HepG2 (cell line): ENCODE data around the gene SLC15A1. TPM values are rescaled to one million over a fixed set of nuclear protein-coding genes. Genes with fewer than 3 reads are reported as not detected.

Experiments
- ATAC-seq: fragments of 200-7000 bp; cut with Tn5 transposase; 3 replicates; pipeline ENCODE4 v1.9.1; 2020; ENCODE audit warnings: mild to moderate bottlenecking, moderate library complexity
- BruUV-seq: library from RNA; stranded (reverse); fragments of 400-500 nt; replicated peaks from 2 replicates; lab custom pipeline; 2021; lab: Mats Ljungman, UMichigan
- CTCF ChIA-PET: fragments of 300-600 bp; formaldehyde crosslinking; extraction: SDS; loops from one replicate; lab custom pipeline; 2021; ENCODE audit warnings: low total read pairs, inconsistent platforms, low intra/inter-chr PET ratio; lab: Yijun Ruan, JAX
- POLR2A ChIA-PET: fragments of 350-600 bp; sonication (Branson Sonifier 250); formaldehyde crosslinking; loops from one replicate; lab custom pipeline; 2020; ENCODE audit warnings: antibody characterized with exemption, inconsistent platforms; lab: Yijun Ruan, JAX
- DNase-seq: peaks from one replicate; pipeline ENCODE4 v3.0.0-alpha.2; 2015; ENCODE audit warnings: low spot score
- FAIRE-seq: peaks from 3 replicates; lab custom pipeline; 2011; peaks lifted over from hg19 to GRCh38; lab: Jason Lieb, UNC
- H2AFZ ChIP-seq: one replicate; pipeline ENCODE4 v1.6.1; 2011; ENCODE audit warnings: low read length, inconsistent platforms
- H3K27ac ChIP-seq: fragments of 300-600 bp; 3 replicates; pipeline ENCODE4 v1.8.0; 2011; ENCODE audit warnings: mixed run types, mild to moderate bottlenecking, mixed read lengths, low read length, inconsistent platforms; ENCODE audit not compliant: insufficient read depth; ENCODE audit errors: extremely low read length
- H3K27me3 ChIP-seq, 2 experiments: fragments of 200-600 bp in 1 of 2; 2 replicates in 1 of 2; 3 replicates in 1 of 2; pipeline versions ENCODE4 v1.6.0 to v1.8.0; 2011; ENCODE audit warnings: low read length in 2 of 2, mild to moderate bottlenecking in 2 of 2, moderate library complexity in 2 of 2, inconsistent platforms in 1 of 2; ENCODE audit not compliant: insufficient read depth in 2 of 2, control insufficient read depth in 1 of 2
- H3K36me3 ChIP-seq, 2 experiments: fragments of 200-600 bp in 1 of 2; replicated peaks in 1 of 2; 2 replicates in 1 of 2; 3 replicates in 1 of 2; pipeline versions ENCODE4 v1.5.1 to v1.8.0; 2011; ENCODE audit warnings: low read length in 2 of 2, inconsistent platforms in 1 of 2; ENCODE audit not compliant: insufficient read depth in 2 of 2, control insufficient read depth in 1 of 2
- H3K4me1 ChIP-seq: 2 replicates; pipeline ENCODE4 v1.5.1; 2012; ENCODE audit warnings: low read length, inconsistent platforms; ENCODE audit not compliant: insufficient read depth
- H3K4me2 ChIP-seq: 2 replicates; pipeline ENCODE4 v1.6.0; 2011; ENCODE audit warnings: low read depth, low read length, inconsistent platforms
- H3K4me3 ChIP-seq, 3 experiments: fragments of 200-600 bp in 1 of 3; sonication (generic), shearing (Covaris generic) in 1 of 3; replicated peaks in 1 of 3; 2 replicates each; pipeline ENCODE4 v1.5.1; 2011 to 2016; ENCODE audit warnings: low read length in 3 of 3, inconsistent platforms in 2 of 3, low read depth in 2 of 3, mild to moderate bottlenecking in 2 of 3, control low read depth in 1 of 3, mixed read lengths in 1 of 3; ENCODE audit not compliant: insufficient read depth in 1 of 3
- H3K79me2 ChIP-seq: one replicate; pipeline ENCODE4 v1.6.1; 2011; ENCODE audit warnings: low read length, inconsistent platforms; ENCODE audit not compliant: insufficient read depth
- H3K9ac ChIP-seq: 2 replicates; pipeline ENCODE4 v1.6.0; 2011; ENCODE audit warnings: mild to moderate bottlenecking, low read depth, low read length, inconsistent platforms; ENCODE audit not compliant: insufficient read depth
- H3K9me3 ChIP-seq: 2 replicates; pipeline ENCODE4 v1.5.1; 2012; ENCODE audit warnings: mild to moderate bottlenecking, low read length
- H4K20me1 ChIP-seq: 2 replicates; pipeline ENCODE4 v1.6.0; 2011; ENCODE audit warnings: inconsistent platforms, mild to moderate bottlenecking, low read length, moderate library complexity; ENCODE audit not compliant: insufficient read depth
- AKNA ChIP-seq: sonication (generic); formaldehyde crosslinking; IDR thresholded peaks from 2 replicates; pipeline ENCODE4 v1.4.0; 2020; ENCODE audit warnings: missing genetic modification reagents, borderline replicate concordance
- ESRRA ChIP-seq: sonication (generic); formaldehyde crosslinking; IDR thresholded peaks from 2 replicates; pipeline ENCODE4 v1.5.1; 2020; ENCODE audit warnings: mild to moderate bottlenecking, low read depth, missing genetic modification reagents
- HCFC1 ChIP-seq: fragments of 150-350 bp; IDR thresholded peaks from 2 replicates; pipeline ENCODE4 v1.6.1; 2014; ENCODE audit warnings: low read depth, low read length
- PAXIP1 ChIP-seq: sonication (generic); formaldehyde crosslinking; conservative IDR thresholded peaks from 2 replicates; pipeline ENCODE4 v1.4.0; 2020; ENCODE audit warnings: mild to moderate bottlenecking, missing genetic modification reagents, moderate library complexity
- SIN3A ChIP-seq: IDR thresholded peaks from 2 replicates; pipeline ENCODE4 v1.6.1; 2011; ENCODE audit warnings: low read depth, mild to moderate bottlenecking, control low read depth, low read length, borderline replicate concordance
- SRY ChIP-seq: sonication (generic); formaldehyde crosslinking; IDR thresholded peaks from 2 replicates; pipeline ENCODE4 v1.8.0; 2022; ENCODE audit warnings: mild to moderate bottlenecking, missing genetic modification reagents
- ZNF101 ChIP-seq: sonication (generic); formaldehyde crosslinking; IDR thresholded peaks from 2 replicates; pipeline ENCODE4 v1.4.0; 2020; ENCODE audit warnings: mild to moderate bottlenecking, low read depth, missing genetic modification reagents, borderline replicate concordance
- ZNF205 ChIP-seq: IDR thresholded peaks from 2 replicates; pipeline ENCODE4 v1.6.1; 2018; ENCODE audit warnings: missing biosample characterization, missing genetic modification reagents
- ZNF251 ChIP-seq: sonication (generic); formaldehyde crosslinking; IDR thresholded peaks from 2 replicates; pipeline ENCODE4 v1.9.0; 2021; ENCODE audit warnings: mild to moderate bottlenecking, missing genetic modification reagents
- ZNF792 ChIP-seq: IDR thresholded peaks from 2 replicates; pipeline ENCODE4 v1.6.1; 2016
- WGBS: methylation state at CpG from one replicate; pipeline ENCODE4 v1.1.6; 2017; ENCODE audit warnings: low lambda C conversion rate; 5-methylcytosine and 5-hydroxymethylcytosine counted together
- in situ Hi-C: cut with HindIII; loops from 2 replicates; pipeline ENCODE4 v1.10.0; 2017; ENCODE audit warnings: low pct_unique_long_range_greater_than_20kb; ENCODE audit not compliant: extremely low pct_ligation_motif_present
- intact Hi-C: fragments of 100-400 bp; cut with micrococcal nuclease; formaldehyde crosslinking; loops from one replicate; pipeline ENCODE4 v1.10.0; 2022; ENCODE audit not compliant: unreplicated experiment
- polyA plus RNA-seq, 8 experiments: library from polyadenylated mRNA; depleted of rRNA in 3 of 8; stranded (reverse) in 7 of 8; unstranded in 1 of 8; fragments of >200 nt; fragmentation: Illumina TruSeq in 4 of 8; extraction: Trizol in 4 of 8; gene quantifications; 2 replicates each; pipeline versions ENCODE4 v1.2.1 to v1.2.3, GENCODE V29; 2011 to 2016; ENCODE audit warnings: low read depth in 4 of 8, missing spikeins in 1 of 8, mixed read lengths in 1 of 8; ENCODE audit not compliant: insufficient read depth in 1 of 8
- total RNA-seq, 5 experiments: library from RNA; depleted of rRNA; stranded (reverse); fragments of >200 nt; fragmentation: Illumina TruSeq; extraction: Trizol; gene quantifications; 2 replicates each; pipeline ENCODE4 v1.2.3, GENCODE V29; 2016; ENCODE audit warnings: low read depth in 1 of 5

SLC15A1 gene
- total and polyA plus RNA-seq, 2 of the 13 experiments (the other 11 are each of a cell fraction or from before 2014, with no cell fraction given): 0.17 to 0.20 TPM

GRCh38 chr13:98706446-98707110 lies 45.9 kb downstream of the SLC15A1 start:
- H3K79me2 ChIP-seq: no peaks in the 10 kb centered on the region
- BruUV-seq: no TSS peak
- ChIA-PET POLR2A (no interaction called here), CTCF (no interaction called here)
- H4K20me1 ChIP-seq: no peaks in the 10 kb centered on the region
- no peak overlapping the region for H3K4me3 ChIP-seq
- no peak overlapping the region for H3K4me2 ChIP-seq
- H3K9me3 ChIP-seq: no peaks in the 10 kb centered on the region
- WGBS: 34% methylated on average over 12 of the region's 12 CpGs
- peak; percentile 7 for DNase-seq
- in situ Hi-C loops: no loop called here
- no peak for FAIRE-seq
- H3K9ac ChIP-seq: no peak overlapping the region
- no peak overlapping the region for H3K27ac ChIP-seq
- no peaks in the 10 kb centered on the region for H3K36me3 ChIP-seq
- no peak for ATAC-seq
- intact Hi-C loops: no loop called here
- H2AFZ ChIP-seq: no peak overlapping the region
- TF ChIP-seq SRY (no peak), ZNF205 (CRISPR knock-in tag) (no peak), ZNF792 (no peak), ZNF101 (CRISPR knock-in tag) (no peak), SIN3A (no peak), PAXIP1 (no peak), ESRRA (CRISPR knock-in tag) (no peak), AKNA (CRISPR knock-in tag) (no peak), HCFC1 (no peak), ZNF251 (CRISPR knock-in tag) (no peak)
- H3K4me1 ChIP-seq: no peaks in the 10 kb centered on the region
- H3K27me3 ChIP-seq: no peaks in the 10 kb centered on the region; a peak in 2 of 5 replicates
